ENCODE measurements around the gene CFAP57.
"Not testable (repeated sequence)": the region's sequence is repeated elsewhere in the genome, so short reads cannot be mapped to it uniquely, and the experiment has no call there.

The CFAP57 gene

GRCh38 chr1:43171876-43172526 lies at the start of gene CFAP57, which contains the start of gene EBNA1BP2:
Gene CFAP57, plus strand, starts transcription at chr1:43172330. Its CDS starts 424 bp downstream, at chr1:43172754.
Gene EBNA1BP2, minus strand, starts transcription at chr1:43172290. Its CDS starts 172 bp downstream, at chr1:43172118.
- peak; percentile 39 for DNase-seq

GRCh38 chr1:43123031-43123430 lies 49.1 kb upstream of the CFAP57 start:
- no peak for DNase-seq

DNA sequence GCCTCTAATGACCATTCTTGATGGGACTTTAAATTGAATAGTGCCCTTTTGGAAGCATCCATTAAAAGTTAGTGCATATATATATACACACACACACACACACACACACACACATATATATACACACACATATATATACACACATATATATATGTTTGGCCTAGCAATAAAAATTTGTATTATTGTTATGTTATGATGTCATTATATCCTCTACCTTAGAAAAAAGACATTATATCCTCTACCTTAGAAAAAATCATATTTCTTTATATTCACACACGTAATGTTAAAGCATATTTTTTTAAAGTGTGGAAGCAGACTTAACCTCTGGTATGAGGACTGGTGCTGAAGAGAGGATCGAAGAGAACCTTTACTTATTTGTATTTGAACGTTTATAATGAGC lies 43.3 kb upstream of the CFAP57 start:
- no peak for DNase-seq

- no peak for DNase-seq
These were observed 42.7 kb upstream of the CFAP57 start for GRCh38 chr1:43129426-43129825.

GRCh38 chr1:43134068-43134467 lies 38.1 kb upstream of the CFAP57 start:
- DNase-seq: no peak

- no peak for DNase-seq
These were observed 37.5 kb upstream of the CFAP57 start for GRCh38 chr1:43134640-43135039.

GRCh38 chr1:43135857-43136781 lies 36.0 kb upstream of the CFAP57 start:
- DNase-seq: no peak

DNA sequence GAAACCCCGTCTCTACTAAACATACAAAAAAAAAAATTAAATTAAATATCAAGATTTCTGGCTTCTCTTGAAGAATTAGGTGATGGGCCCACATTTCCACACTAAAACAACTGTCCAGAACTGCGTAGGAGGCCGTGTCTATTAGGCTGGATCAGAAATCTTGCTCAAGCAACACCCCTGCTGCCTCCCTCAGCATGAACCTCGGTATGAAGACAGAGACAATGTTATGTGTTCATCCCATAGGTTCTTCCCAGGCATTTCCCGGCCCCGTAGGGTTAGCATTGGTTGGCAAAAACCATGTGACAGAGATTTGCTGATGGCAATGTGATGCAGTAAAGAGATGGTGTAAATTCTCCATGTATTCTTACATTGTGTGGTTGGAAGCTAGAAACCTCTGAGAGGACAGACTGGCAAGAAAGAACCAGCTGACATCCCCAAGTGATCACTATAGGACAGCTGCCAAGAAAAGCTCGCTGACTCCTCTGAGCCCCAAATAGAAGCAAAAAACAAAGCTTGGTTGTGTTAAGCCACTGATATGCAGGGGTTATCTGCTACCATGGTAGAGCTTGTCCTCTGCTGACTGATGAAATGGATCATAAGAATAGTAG lies 34.6 kb upstream of the CFAP57 start:
- no peak for DNase-seq

DNA sequence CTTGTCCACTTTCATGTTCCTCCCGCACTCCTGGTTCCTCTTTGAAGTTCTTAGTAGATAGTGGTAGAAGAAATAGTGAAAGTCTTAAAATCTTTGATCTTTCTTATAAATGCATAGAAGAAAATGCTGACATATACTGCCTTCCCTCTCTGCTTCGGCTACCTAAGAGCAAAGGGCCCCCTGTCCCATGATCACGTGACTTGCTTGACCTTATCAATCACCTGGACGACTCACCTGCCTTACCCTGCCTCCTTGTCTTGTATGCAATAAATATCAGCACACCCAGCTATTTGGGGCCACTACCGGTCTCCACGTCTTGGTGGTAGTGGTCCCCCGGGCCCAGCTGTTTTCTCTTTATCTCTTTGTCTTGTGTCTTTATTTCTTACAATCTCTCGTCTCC lies 32.8 kb upstream of the CFAP57 start:
- DNase-seq: not testable (repeated sequence)

DNA sequence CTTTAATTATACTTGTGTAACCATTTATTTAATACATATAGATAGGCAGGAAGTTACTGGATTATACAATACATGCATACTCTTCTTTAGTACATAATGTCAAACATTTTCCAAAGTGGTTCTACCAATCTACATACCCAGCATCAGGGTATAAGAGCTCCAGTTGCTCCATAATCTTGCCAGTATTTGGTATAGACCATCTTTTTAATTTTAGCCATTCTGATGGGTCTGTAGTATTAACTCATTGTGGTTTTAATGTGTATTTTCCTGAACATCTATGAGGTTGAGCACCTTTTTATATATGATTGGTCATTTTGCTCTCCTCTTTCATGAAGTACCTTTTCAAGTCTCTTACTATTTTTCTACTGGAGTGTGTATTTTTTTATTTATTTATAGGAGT lies 32.1 kb upstream of the CFAP57 start:
- DNase-seq: no peak

- DNase-seq: no peak
These were observed 31.5 kb upstream of the CFAP57 start for GRCh38 chr1:43140583-43140982.

DNA sequence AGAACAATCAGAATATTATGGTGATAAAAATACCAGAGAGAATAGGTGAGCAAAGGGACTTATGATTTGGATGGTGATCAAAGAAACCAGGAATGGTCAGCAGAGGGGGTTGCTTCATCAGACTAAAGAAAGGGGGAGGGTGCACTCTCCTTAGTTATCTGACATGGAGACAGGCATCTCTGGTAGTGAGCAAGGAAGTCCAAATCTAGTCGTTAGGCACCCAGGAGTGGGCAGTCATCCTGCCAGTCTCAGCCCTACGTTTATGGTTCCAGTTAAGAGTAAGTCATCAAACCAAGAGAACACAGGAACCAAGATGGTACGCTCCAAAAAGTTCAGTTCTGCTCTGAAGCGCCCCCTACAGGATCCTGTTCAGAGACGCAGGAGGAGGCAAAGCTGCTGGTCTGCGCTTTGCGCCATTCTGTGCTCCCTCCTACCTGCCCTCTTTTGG lies 28.7 kb upstream of the CFAP57 start:
- no peak for DNase-seq

DNA sequence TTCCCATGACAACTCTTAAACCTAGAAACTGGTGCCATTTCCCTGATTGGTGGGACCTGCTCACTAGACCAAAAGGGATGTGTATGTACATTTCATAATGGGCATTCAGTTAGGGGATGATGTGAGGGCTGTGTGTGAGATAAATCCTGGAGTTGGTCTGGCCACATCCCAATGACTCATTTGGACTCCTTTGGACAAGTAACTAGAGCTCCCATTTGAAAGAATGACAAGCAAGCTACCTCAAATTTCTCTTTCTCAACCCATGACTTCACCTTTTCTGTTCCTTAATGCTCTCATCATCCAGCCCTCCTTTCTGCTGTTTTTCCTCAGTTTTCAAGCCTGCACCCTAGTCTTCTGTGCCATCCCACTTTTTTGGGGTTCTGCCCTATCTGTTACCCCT lies 27.9 kb upstream of the CFAP57 start:
- no peak for DNase-seq

DNA sequence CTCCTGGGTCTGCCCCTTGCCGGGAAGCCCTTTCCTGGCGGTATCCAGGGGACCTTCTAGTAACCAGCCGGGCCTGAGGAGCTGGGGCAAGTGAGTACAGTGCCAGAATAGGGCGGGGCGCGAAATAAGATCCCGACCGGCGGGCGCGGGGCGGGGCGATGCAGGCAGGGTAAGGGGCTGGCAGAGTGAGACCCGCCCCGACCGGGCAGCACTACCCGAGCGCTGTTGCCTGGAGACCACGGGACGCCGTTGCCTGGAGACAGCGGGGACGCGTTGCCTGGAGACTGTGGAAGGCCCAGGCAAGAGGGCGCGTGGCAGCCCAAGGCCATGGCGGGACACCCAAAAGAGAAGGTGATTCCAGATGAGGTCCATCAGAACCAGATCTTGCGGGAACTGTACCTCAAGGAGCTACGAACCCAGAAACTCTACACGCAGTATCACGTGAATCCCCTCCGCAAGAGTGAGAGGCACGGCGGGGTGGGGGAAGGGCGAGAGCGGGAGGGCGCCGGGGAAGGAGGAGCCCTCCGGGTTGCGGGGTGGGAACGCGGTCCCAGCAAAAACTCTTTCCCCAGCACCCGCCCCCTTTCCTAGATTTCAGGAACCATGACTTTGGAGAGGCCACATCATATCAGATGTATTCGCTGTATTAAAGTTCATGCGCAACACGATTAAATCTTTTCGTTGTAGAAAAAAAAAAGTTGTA lies 24.4 kb upstream of the CFAP57 start:
- DNase-seq: peak; percentile 64

DNA sequence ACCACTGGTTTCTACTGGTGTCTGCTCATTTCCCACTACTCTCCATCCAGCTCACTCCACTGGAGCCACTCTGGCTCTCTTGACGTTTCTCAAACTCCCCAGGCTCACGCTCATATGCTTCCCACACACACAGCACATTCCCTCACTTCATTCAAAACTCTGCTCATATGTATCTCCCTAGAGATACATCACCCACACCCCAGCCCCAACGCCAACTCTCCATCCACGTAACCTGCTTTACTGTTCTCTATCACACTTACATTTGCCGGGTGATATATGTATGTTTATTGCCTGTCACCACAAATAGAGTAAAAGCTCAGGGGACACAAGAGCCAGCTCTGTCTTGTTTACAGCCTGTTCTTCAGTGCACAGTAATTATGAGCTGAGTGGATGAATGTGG lies 22.2 kb upstream of the CFAP57 start:
- no peak for DNase-seq

DNA sequence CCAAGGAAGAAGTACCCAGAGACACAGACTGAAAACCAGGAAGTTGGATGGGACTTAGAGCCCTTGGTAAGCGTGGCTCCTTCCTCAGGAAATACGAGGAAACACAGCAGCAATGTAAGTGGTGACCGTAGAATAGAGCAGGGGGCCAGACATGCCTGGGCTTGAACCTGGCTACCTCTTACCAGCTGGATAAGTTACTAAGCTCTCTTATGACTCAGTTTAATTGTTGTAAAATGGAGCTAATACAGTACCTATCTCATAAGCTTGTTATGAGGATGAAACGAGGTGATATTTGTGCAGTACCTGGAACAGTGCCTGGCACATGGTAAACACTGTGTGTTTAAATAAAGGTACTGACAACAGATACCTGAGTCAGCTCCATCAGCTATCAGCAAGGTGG lies 19.3 kb upstream of the CFAP57 start:
- DNase-seq: no peak

- DNase-seq: no peak
These were observed 18.7 kb upstream of the CFAP57 start for GRCh38 chr1:43153443-43153842.

DNA sequence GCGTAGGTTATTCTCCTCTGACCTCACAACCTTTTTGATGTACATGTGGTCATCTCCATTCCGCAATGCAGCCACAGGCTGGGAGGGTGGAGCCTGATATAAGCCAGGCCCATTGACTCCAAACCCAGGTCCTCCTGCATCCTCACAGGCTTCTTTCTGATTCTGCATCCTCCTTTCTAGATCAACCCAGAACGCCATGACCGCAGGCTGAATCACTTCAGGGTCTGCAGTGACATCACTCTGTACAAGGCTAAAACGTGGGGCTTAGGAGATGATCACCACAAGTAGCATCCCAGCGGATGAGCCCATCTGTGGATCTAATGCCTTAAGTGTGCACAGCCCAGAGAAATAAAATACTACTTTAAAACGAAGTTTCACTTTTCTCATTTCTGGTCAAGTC lies 16.1 kb upstream of the CFAP57 start:
- no peak for DNase-seq

- DNase-seq: no peak
These were observed 7.0 kb upstream of the CFAP57 start for GRCh38 chr1:43165162-43165561.

DNA sequence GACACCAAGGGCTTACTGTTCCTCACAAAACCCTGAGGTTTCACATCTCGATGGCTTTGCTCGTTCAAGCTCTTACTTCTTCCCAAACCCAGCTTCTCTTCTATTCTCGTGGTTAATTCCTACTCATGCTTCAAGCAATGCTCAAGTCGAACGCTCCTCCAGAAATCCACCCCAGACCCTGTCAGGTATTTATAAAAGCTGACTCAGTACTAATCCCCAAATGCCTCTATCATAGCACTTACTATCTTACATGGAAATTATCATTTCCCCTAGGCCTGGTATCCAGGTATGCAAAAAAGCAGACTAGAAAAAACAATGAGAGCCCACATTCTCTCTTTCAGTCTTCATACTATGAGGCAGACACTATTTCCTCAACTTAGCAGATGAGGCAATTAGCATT lies 6.4 kb upstream of the CFAP57 start:
- DNase-seq: no peak

GRCh38 chr1:43171312-43171875 lies 736 bp upstream of the CFAP57 start:
- DNase-seq: no peak

DNA sequence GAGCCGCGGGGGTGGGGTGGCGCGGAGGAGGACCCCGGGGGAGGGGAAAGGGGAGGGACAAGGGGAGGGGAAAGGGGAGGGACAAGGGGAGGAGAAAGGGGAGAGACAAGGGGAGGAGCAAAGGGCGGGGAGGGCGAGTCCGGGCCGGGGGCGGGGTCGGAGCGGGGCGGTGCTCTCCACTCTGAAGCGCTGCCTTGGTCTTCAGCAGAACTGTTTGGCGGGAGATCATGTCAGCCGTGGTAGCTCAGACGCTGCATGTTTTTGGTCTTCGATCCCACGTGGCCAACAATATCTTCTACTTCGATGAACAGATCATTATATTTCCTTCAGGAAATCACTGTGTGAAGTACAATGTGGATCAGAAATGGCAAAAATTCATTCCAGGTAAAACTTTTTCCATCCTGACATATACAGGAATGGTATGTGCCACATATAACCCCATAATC lies 420 bp downstream of the CFAP57 start:
- DNase-seq: peak; percentile 39

- DNase-seq: no peak
These were observed 2.7 kb downstream of the CFAP57 start for GRCh38 chr1:43174873-43175272.
